ENCODE results near the gene COTL1. TPM values are rescaled to one million over a fixed set of nuclear protein-coding genes. Genes with fewer than 3 reads are reported as not detected.

The COTL1 gene
- total and polyA plus RNA-seq, 12 donors = 20.1 to 93.8 (median 54.3) TPM

DNA sequence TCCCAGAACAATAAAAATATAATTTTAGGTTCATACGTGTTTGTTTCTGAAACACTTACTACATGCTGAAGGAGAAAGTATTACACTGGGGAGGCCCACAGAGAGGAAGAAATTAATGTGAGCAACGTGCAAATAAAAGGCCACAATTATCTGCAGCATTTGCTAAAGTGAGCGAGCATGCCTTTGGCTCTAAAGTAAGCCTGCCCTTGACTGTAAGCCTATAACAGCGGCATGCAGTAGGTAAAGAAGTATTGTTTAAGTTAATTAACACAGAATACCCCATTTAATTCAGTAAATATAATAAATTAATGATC is 13.2 kb upstream of the COTL1 start:
- TF ChIP-seq POLR2A (IDR thresholded peaks at IDR 0.05) = no peak
- no peak overlapping the region for H3K27ac ChIP-seq
- no peaks in the 10 kb centered on the region for H3K9me3 ChIP-seq (replicated peaks in 1 of 3)
- DNase-seq = no peak
- no peaks in the 10 kb centered on the region for H3K27me3 ChIP-seq
- H3K4me1 ChIP-seq (replicated peaks in 1 of 2) = peaks cover 9 to 10% of the 10 kb centered on the region in 2 donors
- H3K36me3 ChIP-seq (replicated peaks in 1 of 2) = no peaks in the 10 kb centered on the region
- 85 to 94% (median 89%) methylated on average over 4 of the region's 4 CpGs for WGBS, 4 donors
- no peak overlapping the region for H3K4me3 ChIP-seq
- intact Hi-C loops (cut with DNase I) = no loop called here

DNA sequence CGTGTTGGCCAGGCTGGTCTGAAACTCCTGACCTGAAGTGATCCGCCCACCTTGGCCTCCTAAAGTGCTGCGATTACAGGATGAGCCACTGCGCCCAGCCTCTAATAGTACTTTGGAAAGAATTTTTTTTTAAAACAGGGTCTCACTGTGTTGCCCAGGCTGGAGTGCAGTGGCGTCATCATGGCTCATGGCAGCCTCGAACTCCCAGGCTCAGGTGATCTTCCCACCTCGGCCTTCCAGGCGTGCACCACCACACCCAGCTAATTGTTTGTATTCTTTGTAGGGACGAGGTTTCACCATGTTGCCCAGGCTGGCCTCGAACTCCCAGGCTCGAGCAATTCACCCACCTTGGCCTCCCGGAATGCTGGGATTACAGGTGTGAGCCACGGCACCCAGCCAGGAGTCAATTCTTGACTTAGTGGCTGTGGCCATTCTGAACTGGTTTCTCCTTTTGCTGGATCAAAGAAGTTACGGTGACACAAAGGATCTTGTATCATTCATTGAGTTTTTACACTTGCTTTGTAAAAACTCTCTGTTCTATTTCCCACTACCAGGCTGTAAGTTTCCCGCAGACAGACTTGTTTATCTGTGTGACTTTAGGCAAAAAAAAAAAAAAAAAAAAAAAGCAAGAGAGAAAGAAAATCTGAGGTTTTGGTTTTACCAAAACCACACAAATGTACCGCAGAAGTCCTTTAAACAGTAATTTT is 12.7 kb upstream of the COTL1 start:
- Histone ChIP-seq H3K4me1 (replicated peaks in 1 of 2) (peaks cover 9 to 10% of the 10 kb centered on the region in 2 donors), H3K27ac (no peak overlapping the region), H3K9me3 (replicated peaks in 1 of 3) (no peaks in the 10 kb centered on the region), H3K36me3 (replicated peaks in 1 of 2) (no peaks in the 10 kb centered on the region), H3K27me3 (no peaks in the 10 kb centered on the region), H3K4me3 (no peak overlapping the region)
- intact Hi-C loops (cut with DNase I) = no loop called here
- no peak for DNase-seq
- 90 to 95% (median 93%) methylated on average over 13 to 16 of the region's 16 CpGs for WGBS, 4 donors
- no peak for TF ChIP-seq CTCF (IDR thresholded peaks at IDR 0.05)
- no peak for TF ChIP-seq POLR2A (IDR thresholded peaks at IDR 0.05)

GRCh38 chr16:84630009-84630408 is 12.1 kb upstream of the COTL1 start:
- Histone ChIP-seq H3K27ac (no peak overlapping the region), H3K9me3 (replicated peaks in 1 of 3) (no peaks in the 10 kb centered on the region), H3K4me3 (no peak overlapping the region), H3K27me3 (no peaks in the 10 kb centered on the region), H3K4me1 (replicated peaks in 1 of 2) (peaks cover 9 to 10% of the 10 kb centered on the region in 2 donors), H3K36me3 (replicated peaks in 1 of 2) (no peaks in the 10 kb centered on the region)
- no peak for DNase-seq
- 89 to 99% (median 95%) methylated on average over 5 of the region's 5 CpGs for WGBS, 4 donors
- intact Hi-C loops (cut with DNase I) = no loop called here
- TF ChIP-seq POLR2A (IDR thresholded peaks at IDR 0.05) (no peak), CTCF (IDR thresholded peaks at IDR 0.05) (no peak)

DNA sequence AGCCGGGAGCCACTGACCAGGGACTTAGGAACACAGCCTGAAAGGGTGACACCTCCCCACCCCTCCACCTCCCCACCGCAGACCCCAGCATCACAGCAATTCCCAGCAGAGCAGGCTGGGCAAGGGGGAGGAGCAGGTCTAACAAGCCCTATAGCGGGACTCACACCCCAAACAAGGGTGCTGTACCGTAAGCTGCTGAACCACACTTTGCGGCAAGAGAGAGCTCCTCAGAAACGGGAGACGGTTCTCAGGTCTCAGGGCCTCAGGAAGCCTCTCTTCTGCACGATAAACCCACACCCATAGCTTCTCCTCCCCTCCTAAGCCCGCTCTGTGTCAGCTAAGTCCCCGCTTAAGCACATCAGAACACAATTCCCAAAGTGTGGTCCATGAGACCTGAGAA is 11.7 kb upstream of the COTL1 start:
- Histone ChIP-seq H3K36me3 (replicated peaks in 1 of 2) (no peaks in the 10 kb centered on the region), H3K4me3 (no peak overlapping the region), H3K27me3 (no peaks in the 10 kb centered on the region), H3K27ac (no peak overlapping the region), H3K4me1 (replicated peaks in 1 of 2) (peaks cover 9 to 10% of the 10 kb centered on the region in 2 donors), H3K9me3 (replicated peaks in 1 of 3) (no peaks in the 10 kb centered on the region)
- 88 to 94% (median 92%) methylated on average over 7 to 10 of the region's 10 CpGs for WGBS, 4 donors
- no peak for DNase-seq
- TF ChIP-seq POLR2A (IDR thresholded peaks at IDR 0.05) (no peak), CTCF (IDR thresholded peaks at IDR 0.05) (no peak)
- intact Hi-C loops (cut with DNase I) = loop anchor here in 1 of 2 donors (10.0 kb wide), 1 partner anchor 95 kb away; no protein-coding TSS in a partner anchor

DNA sequence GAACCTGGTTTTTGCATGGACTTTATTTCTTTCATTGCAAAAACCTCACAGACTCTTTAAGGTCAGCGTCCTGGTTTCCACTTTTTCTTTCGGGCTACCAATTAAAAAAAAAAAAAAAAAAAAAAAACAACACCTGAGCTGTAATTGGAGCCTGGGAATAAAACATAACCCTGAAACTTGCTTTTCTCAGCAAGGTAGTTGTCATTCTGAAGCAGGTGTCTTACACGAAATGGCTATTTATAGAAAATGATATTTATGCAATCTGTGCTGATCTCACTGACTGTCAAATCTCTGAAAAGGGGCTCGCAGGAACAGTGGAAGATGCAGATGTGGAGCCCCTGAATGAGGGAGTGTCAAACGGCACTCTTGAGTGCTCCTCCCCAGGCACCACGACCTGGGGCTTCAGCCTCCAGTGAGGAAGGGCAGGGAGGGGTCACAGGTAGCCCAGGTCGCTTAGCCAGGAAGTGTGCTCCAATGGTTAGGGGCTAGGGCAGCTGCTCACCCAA is 10.4 kb upstream of the COTL1 start:
- peaks cover 0 to 2% of the 10 kb centered on the region in 2 donors for H3K4me1 ChIP-seq (replicated peaks in 1 of 2)
- no peak for DNase-seq
- intact Hi-C loops (cut with DNase I) = loop anchor here in 1 of 2 donors (10.0 kb wide), 1 partner anchor 97 kb away; no protein-coding TSS in a partner anchor
- no peaks in the 10 kb centered on the region for H3K27me3 ChIP-seq
- no peak overlapping the region for H3K4me3 ChIP-seq
- H3K36me3 ChIP-seq (replicated peaks in 1 of 2) = no peaks in the 10 kb centered on the region
- no peaks in the 10 kb centered on the region for H3K9me3 ChIP-seq (replicated peaks in 1 of 3)
- 67 to 81% (median 72%) methylated on average over 6 to 7 of the region's 7 CpGs for WGBS, 4 donors
- no peak overlapping the region for H3K27ac ChIP-seq
- TF ChIP-seq POLR2A (IDR thresholded peaks at IDR 0.05) (no peak), CTCF (IDR thresholded peaks at IDR 0.05) (no peak)

All from adrenal gland (tissue), 12 donors.